Fibroblast of the aortic adventitia (primary cell): Measurements from ENCODE around the gene BFAR. TPM values are rescaled to one million over a fixed set of nuclear protein-coding genes. Genes with fewer than 3 reads are reported as not detected.

Experiments
- DNase-seq: peaks from one replicate; pipeline ENCODE4 v3.0.0-alpha.2; 2010; ENCODE audit warnings: low read depth
- H3K4me3 ChIP-seq: 2 replicates; pipeline ENCODE4 v1.5.1; 2011; ENCODE audit warnings: low read depth, mild to moderate bottlenecking, control low read depth, low read length, moderate library complexity
- total RNA-seq: library from RNA; depleted of rRNA; stranded (reverse); fragments of >200 nt; gene quantifications from 2 replicates; pipeline ENCODE4 v1.2.3, GENCODE V29; 2012; ENCODE audit warnings: low replicate concordance
- TF ChIP-seq, protein P1 (sequence below): IDR thresholded peaks from 2 replicates; pipeline ENCODE4 v1.5.1; 2011; ENCODE audit warnings: mild to moderate bottlenecking, low read length, control low read depth, inconsistent platforms; ENCODE audit not compliant: insufficient read depth

Gene BFAR
- total RNA-seq, 1 donor, result 78.4 TPM

- H3K4me3 ChIP-seq, result no peak overlapping the region
- TF ChIP-seq, protein P1, sequence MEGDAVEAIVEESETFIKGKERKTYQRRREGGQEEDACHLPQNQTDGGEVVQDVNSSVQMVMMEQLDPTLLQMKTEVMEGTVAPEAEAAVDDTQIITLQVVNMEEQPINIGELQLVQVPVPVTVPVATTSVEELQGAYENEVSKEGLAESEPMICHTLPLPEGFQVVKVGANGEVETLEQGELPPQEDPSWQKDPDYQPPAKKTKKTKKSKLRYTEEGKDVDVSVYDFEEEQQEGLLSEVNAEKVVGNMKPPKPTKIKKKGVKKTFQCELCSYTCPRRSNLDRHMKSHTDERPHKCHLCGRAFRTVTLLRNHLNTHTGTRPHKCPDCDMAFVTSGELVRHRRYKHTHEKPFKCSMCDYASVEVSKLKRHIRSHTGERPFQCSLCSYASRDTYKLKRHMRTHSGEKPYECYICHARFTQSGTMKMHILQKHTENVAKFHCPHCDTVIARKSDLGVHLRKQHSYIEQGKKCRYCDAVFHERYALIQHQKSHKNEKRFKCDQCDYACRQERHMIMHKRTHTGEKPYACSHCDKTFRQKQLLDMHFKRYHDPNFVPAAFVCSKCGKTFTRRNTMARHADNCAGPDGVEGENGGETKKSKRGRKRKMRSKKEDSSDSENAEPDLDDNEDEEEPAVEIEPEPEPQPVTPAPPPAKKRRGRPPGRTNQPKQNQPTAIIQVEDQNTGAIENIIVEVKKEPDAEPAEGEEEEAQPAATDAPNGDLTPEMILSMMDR, result no peak
- DNase-seq, result no peak
These were observed 24.6 kb upstream of the BFAR start for GRCh38 chr16:14608111-14608566.

DNA sequence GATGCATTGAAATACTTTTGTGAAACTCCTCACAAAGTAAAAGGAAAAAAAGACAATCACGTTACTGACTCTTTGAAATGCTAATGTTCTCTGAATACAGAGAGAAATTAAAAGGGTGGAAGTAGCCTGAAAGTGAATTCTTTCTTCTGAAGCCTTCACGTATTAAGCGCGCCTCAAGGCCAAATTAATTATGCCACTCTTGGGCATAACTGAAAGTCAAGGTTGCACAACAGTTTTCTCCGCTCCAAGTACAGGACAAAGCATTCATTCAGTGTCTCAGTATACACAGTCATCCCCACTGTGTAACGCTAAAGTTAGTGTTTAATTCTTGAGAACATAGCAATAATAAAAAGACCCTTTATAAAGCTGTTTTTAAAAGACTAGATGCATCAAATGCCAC, 24.1 kb upstream of the BFAR start:
- no peak overlapping the region for H3K4me3 ChIP-seq
- no peak for DNase-seq
- TF ChIP-seq, protein P1, result no peak

- no peak overlapping the region for H3K4me3 ChIP-seq
- TF ChIP-seq, protein P1, result no peak
- no peak for DNase-seq
These were observed 23.0 kb upstream of the BFAR start for GRCh38 chr16:14609716-14610115.

- no peak for DNase-seq
These were observed 21.1 kb upstream of the BFAR start for GRCh38 chr16:14611660-14612059.

GRCh38 chr16:14613991-14614390, 18.8 kb upstream of the BFAR start:
- no peak for DNase-seq
- no peak overlapping the region for H3K4me3 ChIP-seq
- TF ChIP-seq, protein P1, result no peak

More at GRCh38 chr16:14611660-14612059, 21.1 kb upstream of the BFAR start:
- TF ChIP-seq, protein P1, result no peak
- H3K4me3 ChIP-seq, result no peak overlapping the region

GRCh38 chr16:14616280-14616679, 16.5 kb upstream of the BFAR start:
- no peak for DNase-seq
- TF ChIP-seq, protein P1, result no peak
- no peak overlapping the region for H3K4me3 ChIP-seq

DNA sequence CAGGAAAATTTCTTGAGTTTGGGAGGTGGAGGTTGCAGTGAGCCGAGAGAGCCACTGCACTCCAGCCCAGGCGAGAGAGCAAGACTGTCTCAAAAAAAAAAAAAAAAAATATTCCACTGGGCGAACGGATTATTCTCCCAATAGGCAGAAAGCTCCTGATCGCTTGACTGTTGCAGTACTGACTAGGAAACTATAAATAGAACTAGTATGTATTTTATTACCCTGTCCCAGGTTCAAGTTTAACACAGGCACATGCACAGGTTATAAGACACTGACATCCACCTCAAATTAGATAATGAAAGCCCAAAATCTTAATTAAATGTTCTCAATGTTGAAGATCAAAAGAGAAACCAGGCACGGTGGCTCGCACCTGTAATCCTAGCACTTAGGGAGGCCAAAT, 14.2 kb upstream of the BFAR start:
- H3K4me3 ChIP-seq, result no peak overlapping the region
- TF ChIP-seq, protein P1, result no peak
- DNase-seq, result no peak
